Right ventricle myocardium inferior (tissue), 1 donor: ENCODE results near the gene ZNF778. TPM values are rescaled to one million over a fixed set of nuclear protein-coding genes. Genes with fewer than 3 reads are reported as not detected.
A peak's percentile ranks its signal among the peaks of the same experiment; 100 is the strongest.
"Not testable (repeated sequence)": the region's sequence is repeated elsewhere in the genome, so short reads cannot be mapped to it uniquely, and the experiment has no call there.

Experiments used
- ATAC-seq: fragments of 200-7000 bp; cut with Tn5 transposase; one replicate; pipeline ENCODE4 v1.9.1; 2020; ENCODE audit warnings: mild to moderate bottlenecking, moderate library complexity
- DNase-seq: peaks from one replicate; pipeline ENCODE4 v3.0.0; 2021; ENCODE audit errors: missing footprints
- intact Hi-C: fragments of 100-400 bp; cut with DNase I; formaldehyde crosslinking; loops from one replicate; pipeline ENCODE4 v1.11.0; 2022
- total RNA-seq: library from RNA; stranded (reverse); fragmentation: NEBNext Ultra II Directional; extraction: Animal tissue kit (Norgen Biotek cat#: 25700); gene quantifications from one replicate; pipeline ENCODE4 v1.2.1, GENCODE V29; 2021
- donor health status: DM: no; HTN: yes; CAD: no; lungs with severe emphysema.

The ZNF778 gene
- total RNA-seq, 1 donor from 2014 or later: 6.9 TPM

DNA sequence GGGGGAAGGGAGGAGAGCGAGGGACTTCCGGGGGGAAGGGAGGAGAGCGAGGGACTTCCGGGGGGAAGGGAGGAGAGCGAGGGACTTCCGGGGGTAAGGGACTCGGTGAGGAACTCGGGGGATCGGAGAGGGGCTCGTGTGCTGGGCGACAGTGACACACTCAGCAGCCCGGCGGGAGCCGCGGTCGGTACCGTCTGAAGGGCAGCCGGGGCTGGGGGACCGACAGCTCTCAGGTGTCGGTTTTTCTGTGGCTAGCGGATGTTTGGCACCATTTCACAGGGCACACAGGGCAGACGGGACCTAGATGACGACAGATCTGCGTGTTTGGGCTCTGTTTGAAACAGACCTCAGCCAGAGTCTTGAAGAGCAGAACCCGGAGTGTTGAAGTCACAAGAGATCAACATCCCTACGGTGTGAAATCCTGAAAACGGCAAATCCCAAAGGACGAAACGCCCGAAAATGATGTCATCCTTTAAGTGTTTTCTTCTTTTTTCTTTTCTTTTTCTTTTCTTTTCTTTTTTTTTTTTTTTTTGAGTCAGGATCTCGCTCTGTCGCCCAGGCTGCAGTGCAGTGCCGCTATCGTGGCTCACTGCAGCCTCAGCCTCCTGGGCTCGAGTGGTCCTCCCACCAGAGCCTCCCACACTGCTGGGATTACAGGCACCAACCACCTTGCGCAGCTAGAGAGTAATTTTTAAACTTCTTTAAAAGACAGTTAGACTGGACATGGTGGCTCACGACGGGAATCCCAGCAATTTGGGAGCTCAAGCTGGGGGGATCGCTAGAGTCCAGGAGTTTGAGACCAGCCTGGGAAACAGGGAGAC, 23.9 kb downstream of the ZNF778 start:
- intact Hi-C loops: loop anchor here (5.0 to 10.0 kb wide), 3 partner anchors 46 to 403 kb away; partner anchors contain the start of gene SPG7
- DNase-seq (peak; percentile 86), ATAC-seq (peak; percentile 74)

DNA sequence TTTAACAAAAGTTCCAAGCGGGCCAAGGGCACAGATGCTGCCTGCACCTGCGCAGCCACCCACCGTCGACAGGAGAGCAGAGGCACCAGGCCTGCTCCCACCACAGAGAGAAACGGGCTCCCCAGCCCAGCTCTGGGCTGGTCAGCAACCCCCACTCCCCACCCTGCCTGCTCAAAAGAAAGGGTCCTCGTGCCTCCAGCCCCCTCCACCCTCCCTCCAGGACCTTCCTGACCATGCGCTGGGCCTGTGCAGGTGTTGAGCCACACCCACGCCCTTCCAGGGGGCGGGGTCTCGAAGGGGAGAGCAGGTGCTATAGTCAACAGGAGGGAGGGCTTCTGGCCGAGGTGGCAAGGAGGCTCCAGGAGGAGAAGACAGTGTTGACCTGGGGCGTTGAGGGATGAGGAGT, 25.3 kb downstream of the ZNF778 start:
- DNase-seq: no peak
- intact Hi-C loops: loop anchor here (5.0 to 10.0 kb wide), 3 partner anchors 45 to 402 kb away; partner anchors contain the start of gene SPG7
- no peak for ATAC-seq

DNA sequence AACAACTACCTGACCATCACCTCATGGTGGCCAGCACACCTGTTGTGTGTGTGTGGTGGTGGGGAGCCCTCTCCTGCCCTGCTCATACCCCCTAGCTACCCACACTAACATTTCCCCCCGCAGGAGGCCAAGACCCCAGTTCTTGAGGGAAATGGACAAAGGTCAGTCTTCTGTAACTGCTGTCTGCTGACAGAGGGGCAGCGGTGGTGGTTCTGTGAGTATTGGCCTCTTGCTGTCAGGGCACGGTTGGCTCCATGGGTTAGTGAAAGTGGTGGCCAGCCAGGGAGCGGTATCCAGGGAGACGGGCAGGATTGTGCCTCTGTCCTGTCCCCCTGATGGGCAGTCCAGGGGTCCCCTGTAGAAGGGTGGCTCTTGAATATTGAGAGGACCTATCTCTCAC, 26.2 kb downstream of the ZNF778 start:
- ATAC-seq: no peak
- no peak for DNase-seq
- intact Hi-C loops: loop anchor here (5.0 to 10.0 kb wide), 3 partner anchors 44 to 401 kb away; partner anchors contain the start of gene SPG7

DNA sequence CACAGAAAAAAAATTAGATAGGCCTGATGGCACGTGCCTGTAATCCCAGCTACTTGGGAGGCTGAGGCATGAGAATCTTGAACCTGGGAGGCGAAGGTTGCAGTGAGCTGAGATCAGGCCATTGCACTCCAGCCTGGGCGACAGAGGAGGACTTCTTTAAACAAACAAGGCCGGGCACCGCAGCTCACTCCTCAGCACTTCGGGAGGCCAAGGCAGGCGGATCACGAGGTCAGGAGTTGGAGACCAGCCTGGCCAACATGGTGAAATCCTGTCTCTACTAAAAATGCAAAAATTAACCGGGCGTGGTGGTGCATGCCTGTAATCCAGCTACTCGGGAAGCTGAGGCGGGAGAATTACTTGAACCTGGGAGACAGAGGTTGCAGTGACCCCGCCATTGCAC, 26.8 kb downstream of the ZNF778 start:
- intact Hi-C loops: loop anchor here (5.0 to 10.0 kb wide), 3 partner anchors 43 to 401 kb away; partner anchors contain the start of gene SPG7
- not testable (repeated sequence) for ATAC-seq, DNase-seq

DNA sequence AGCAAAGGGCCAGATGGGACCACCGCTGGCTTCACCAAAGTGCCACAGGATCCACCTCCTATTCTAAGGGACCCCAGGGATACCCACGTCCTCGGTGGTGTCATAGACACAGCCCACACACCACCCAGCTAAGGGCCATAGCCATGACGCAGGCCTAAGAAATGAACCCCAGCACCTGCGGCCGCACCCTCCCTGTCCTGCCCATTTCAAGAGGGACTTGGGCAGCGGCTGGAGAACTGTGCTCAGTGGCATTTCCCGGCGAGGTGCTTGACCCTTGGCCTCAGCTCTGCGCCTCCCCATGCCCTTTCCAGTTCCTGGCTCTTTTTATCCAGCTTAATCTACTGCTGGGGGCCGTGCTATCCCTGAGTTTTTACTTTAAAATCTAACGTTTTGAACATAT, 27.3 kb downstream of the ZNF778 start:
- intact Hi-C loops: loop anchor here (5.0 to 10.0 kb wide), 3 partner anchors 43 to 400 kb away; partner anchors contain the start of gene SPG7
- DNase-seq (no peak), ATAC-seq (no peak)

DNA sequence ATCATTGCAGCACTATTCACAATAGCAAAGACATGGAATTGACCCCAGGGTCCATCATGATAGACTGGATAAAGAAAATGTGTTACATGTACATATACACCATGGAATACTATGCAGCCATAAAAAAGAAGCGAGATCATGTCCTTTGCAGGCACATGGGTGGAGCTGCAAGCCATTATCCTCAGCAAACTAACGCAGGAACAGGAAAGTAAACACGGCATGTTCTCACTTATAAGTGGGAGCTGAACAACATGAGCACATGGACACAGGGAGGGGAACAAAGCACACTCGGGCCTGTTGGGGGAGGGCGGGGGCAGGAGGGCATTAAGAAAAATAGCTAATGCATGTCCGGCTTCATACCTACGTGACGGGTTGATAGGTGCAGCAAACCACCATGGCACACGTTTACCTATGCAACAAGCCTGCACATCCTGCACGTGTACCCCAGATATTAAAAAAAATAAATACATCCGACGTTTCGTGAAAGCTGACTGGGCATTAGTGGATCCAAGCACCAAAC, 28.9 kb downstream of the ZNF778 start:
- DNase-seq (no peak), ATAC-seq (no peak)
- intact Hi-C loops: loop anchor here (10.0 kb wide), 2 partner anchors 258 to 398 kb away; partner anchors contain the start of gene SPG7

DNA sequence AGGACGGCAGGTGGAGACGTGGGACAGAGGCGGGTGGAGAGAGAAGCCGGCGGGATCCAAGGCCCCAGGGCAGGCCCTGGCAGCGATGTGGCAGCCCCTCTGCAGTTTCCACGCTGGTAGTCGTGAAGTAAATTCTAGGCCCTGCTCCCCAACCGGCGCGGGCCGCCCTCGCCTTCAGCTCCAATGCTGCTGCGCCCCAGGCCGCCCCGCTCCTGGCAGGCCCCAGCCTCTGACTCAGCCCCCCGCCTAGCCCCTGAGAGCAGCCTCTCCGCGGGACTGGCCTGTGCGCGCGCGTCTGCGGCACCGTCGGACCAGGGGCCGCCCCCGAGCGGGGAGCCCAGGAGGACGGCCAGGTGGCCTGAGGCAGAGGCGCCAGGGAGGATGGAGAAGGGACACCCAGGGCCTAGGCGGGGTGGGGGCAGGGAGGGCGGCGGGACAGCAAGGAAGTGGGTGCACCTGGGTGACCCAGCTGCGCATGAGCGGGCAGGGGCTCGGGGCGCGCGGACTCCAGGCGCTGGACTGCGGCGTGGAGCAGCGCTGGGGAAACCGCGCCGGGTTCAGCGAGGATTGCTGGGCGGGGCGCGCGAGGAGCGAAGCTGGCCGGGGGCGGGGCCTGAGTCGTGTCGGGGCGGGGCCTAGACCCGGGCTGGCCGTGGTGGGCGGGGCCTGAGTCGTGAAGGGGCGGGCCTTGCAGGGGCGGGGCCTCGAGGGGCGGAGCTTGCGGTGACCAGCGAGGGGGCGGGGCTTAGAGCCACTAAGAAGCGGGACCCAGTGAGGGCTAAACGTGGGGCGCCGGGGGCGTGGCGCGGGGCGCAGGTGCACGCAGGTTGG, 29.6 kb downstream of the ZNF778 start:
- DNase-seq: peak; percentile 92
- peak; percentile 98 for ATAC-seq
- intact Hi-C loops: loop anchor here (10.0 kb wide), 2 partner anchors 258 to 398 kb away; partner anchors contain the start of gene SPG7

DNA sequence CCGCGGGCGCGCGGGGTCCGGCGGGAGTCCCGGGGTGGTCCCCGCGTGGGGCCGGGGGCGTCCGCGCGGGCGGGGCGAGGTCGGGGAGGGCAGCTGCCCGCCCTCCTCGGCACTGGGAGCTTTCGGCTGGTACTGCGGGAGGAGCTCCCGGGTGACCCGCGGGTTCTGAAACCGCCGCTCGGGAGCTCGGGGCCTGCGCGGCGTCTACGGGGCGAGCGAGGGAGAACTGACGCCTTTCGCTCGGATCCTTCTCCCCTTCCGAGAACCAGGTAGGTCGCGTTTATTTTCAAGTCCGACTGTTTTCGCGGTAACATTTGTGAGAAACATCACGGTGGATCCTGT, 30.2 kb downstream of the ZNF778 start:
- intact Hi-C loops: loop anchor here (10.0 kb wide), 2 partner anchors 257 to 397 kb away; partner anchors contain the start of gene SPG7
- ATAC-seq: peak; percentile 20
- not testable (repeated sequence) for DNase-seq

DNA sequence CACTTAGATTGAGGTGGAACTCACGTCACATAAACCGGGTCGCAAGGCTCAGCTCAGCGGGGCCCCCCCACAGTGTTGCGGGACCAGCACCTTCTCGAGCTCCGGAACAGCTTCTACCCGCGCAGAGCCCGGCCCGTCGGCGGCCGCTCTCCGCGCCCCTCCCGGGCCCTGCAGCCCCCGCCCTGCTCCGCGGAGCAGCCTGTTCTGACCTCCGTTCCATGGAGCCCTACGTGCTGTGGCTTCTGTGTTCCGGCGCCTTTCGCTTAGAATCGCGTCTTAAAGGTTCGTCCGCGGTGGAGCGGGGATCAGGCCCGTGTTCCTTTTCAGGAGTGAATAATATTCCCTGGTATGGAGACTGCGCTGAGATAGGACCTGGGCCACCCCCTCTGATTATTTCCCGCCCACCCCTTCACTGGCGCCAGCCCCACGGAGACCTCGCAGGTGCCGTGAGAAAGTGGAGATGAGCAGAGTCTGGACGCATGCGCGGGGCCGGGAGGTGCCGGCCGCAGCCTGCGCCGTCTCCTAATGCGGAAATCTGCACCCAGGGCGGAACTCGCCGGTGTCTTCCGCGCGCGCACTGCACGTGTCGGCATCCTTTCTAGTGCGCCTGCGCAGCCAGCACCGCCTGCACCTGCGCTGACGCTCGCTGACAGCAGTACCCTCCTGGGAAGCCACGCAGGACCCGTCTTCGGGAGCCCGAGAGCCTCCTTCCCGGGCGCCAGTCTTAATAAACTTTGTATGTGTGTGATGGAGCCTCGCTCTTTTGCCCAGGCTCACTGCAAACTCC, 30.9 kb downstream of the ZNF778 start:
- intact Hi-C loops: loop anchor here (10.0 kb wide), 2 partner anchors 256 to 396 kb away; partner anchors contain the start of gene SPG7
- no peak for DNase-seq
- no peak for ATAC-seq

DNA sequence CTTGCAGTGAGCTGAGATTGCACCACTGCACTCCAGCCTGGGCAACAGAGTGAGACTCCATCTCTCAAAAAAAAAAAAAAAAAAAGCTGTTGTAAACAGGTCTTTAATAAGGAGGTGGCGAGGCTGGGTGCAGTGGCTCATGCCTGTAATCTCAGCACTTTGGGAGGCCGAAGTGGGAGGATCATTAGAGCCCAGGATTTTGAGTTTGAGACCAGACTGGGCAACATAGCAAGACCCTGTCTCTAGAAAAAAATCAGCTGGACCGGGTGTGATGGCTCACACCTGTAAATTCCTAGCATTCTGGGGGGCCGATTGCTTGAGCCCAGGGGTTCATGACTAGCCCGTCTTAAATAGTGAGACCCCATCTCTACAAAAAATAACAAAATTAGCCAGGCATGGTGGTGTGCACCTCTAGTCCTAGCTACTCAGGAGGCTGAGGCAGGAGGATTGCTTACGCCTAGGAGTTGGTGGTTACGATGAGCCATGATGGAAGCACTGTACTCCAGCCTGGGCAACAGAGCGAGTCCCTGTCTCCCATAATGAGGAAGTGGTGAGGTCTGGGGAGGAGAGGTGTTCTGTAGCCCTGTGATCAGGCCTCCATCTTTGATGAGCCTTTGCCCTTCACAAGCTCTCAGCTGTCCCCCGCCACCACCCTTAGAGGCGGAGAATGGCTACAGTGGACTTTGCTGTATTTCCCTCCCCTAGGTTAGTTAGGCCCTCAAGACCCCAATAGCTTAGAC, 36.2 kb downstream of the ZNF778 start:
- intact Hi-C loops: no loop called here
- ATAC-seq: no peak
- DNase-seq: no peak

DNA sequence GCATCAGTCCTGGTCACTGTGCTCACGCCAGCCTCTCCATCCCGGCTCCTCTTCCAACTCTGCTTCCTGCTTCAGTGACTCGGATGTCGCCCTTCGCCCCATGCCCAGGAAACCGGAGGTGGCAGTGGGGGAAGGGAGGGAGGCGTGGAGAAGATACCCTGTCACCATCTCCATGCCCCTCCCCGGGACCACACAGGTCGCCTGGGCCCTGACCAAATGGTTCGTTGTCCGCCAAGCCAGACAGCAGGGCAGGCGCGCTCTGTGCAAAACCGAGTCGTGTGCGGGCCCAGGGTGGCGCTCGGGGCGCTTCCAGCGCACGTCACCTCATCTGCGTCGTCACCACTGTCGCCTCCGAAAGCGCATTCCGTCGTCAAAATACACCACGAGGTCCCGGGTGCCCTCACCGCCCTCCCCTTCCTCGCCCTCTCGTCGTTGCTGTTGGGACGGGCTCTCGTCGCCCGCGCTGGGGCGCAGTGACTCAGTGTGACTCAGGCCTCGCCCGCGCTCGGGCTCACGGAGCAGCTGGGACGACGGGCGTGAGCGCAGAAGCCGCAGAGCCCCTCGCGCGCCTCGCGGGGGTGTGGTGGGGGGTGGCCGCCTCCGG, 39.2 kb downstream of the ZNF778 start:
- intact Hi-C loops: no loop called here
- ATAC-seq: peak; percentile 53
- DNase-seq: peak; percentile 72

DNA sequence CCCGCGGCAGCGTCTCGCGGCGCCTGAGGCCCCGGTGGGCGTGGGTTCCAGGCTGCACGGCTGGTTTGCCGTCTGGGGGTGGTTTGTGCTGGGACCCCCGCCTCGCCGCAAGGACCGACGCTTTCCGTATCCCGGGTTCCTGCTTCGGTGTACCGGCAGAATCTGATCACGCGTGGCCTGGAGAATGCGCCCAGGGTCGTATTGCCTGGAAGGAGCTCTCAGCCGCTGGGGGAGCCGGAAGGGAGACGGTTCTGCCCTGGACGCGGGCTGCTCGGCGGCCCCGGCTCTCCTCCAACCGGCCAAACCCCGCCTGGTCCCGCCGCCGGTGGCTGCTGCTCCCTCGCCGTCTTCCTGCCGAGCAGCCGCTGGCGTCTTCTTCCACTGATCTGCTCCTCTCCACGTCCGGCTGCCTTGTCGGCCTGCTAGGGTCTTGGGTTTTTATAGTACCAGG, 39.8 kb downstream of the ZNF778 start:
- no peak for DNase-seq
- ATAC-seq: peak; percentile 41
- intact Hi-C loops: no loop called here

DNA sequence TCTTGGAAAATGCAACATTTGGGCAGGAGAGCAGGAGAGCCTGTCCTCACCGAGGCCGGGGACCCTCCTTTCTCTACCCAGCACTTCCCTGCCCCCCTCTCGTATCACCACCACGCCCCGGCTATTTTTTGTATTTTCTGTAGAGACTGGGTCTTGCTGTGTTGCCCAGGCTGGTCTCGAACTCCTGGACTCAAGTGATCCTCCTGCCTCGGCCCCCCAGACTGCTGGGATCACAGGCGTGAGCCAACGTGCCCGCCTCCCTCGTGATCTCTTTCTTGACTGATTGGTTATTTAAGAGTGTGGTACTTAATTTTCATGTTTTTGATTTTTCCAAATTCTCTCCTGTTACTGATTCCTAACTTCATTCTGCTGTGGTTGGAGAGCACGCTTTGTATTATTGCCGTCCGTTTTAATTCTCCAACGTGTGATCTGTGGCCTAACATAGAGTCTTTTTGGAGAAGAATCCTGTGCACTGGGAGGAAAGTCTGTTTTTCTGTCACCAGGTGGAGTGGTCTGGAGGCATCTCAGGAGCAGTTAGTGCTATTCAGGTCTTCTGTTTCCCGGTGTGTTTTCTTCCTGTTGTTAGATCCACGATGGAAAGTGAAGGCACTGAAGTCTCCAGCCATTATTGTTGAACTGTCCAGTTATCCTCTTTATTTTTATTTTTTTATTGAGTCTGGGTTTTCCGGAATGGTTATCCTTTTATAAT, 40.4 kb downstream of the ZNF778 start:
- DNase-seq: no peak
- ATAC-seq: no peak
- intact Hi-C loops: no loop called here

DNA sequence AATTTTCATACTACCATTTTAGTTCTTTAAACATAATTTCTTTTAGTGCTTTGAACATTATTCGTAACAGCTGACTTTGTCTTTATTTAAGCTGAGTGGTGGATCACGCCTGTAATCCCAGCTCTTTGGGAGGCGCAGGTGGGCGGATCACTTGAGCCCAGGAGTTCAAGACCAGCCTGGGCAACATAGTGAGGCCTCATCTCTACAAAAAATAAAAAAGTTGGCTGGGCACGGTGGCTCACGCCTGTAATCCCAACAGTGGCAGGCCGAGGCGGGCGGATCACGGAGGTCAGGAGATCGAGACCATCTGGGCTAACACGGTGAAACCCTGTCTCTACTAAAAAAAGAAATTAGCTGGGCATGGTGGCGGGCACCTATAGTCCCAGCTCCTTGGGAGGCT, 42.4 kb downstream of the ZNF778 start:
- ATAC-seq, intact Hi-C loops, DNase-seq: not testable (repeated sequence)

DNA sequence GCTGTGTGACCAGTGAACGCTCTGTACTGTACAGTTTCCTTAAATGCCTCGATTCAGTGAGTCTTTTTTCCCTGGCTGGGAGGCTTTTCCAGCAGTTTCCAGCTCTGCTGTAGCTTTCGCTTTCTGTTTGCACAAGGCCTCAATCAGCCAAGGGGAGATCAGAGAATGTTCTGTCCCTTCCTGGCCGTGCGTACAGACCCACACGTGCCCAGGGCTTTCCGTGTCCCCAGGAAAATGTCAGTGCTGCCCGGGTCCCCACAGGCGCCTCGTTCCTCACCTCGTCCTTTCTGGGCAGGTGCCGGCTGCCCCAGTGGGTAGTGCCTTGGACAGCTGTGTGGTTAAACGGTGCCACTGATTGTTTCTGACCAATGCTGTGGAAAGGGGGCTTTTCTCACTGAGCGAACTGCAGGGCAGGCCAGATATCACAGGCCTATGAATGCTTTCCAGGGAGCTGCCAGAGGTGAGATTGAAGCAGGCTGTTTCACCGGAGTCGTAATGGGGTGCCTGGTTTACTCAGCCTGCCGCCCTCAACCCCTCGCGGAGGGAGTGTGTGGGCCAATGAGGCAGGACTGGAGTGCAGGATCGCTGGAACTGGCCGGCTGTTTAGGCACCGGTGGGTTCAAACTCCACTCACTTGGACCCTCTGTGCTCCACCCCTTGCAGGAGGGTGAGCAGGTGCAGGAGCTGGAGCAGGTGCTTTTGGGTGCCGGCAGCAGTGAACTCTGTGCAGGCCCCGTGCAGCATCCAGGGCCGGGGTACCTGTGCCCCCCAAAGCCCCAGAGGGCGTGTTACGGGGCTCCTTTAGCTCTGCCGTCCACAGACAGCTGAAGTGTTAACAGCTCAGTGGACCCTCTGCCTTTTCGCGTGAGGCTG, 44.4 kb downstream of the ZNF778 start:
- intact Hi-C loops: no loop called here
- DNase-seq (no peak), ATAC-seq (no peak)
